GM12878 (cell line): ENCODE measurements around the gene PTK6. TPM values are rescaled to one million over a fixed set of nuclear protein-coding genes. Genes with fewer than 3 reads are reported as not detected.

Experiments
- ATAC-seq: fragments of 200-7000 bp; cut with Tn5 transposase; 3 replicates; pipeline ENCODE4 v1.9.1; 2020; ENCODE audit warnings: mild to moderate bottlenecking, moderate library complexity
- BruUV-seq: library from RNA; stranded (reverse); fragments of 400-500 nt; replicated peaks from 2 replicates; lab custom pipeline; 2021; lab: Mats Ljungman, UMichigan
- CTCF ChIA-PET: fragments of 300-600 bp; sonication (Branson Sonifier 250); formaldehyde crosslinking; extraction: SDS; loops from one replicate; lab custom pipeline; 2021; ENCODE audit warnings: inconsistent platforms; lab: Yijun Ruan, JAX
- POLR2A ChIA-PET: fragments of 350-600 bp; formaldehyde crosslinking; extraction: SDS; loops from one replicate; lab custom pipeline; 2021; ENCODE audit warnings: inconsistent platforms; lab: Charles Lee
- RAD21 ChIA-PET: fragments of 300-600 bp; sonication (Branson Sonifier 250); formaldehyde crosslinking; loops from one replicate; lab custom pipeline; 2023; ENCODE audit warnings: antibody characterized with exemption; ENCODE audit not compliant: unreplicated experiment; lab: Charles Lee
- SMC1A ChIA-PET: fragments of 300-600 bp; sonication (Branson Sonifier 250); formaldehyde crosslinking; loops from one replicate; lab custom pipeline; 2023; ENCODE audit not compliant: unreplicated experiment, uncharacterized antibody; lab: Charles Lee
- DNase-seq: peaks from one replicate; pipeline ENCODE4 v3.0.0-alpha.2; 2011; ENCODE audit warnings: low read depth, low spot score
- FAIRE-seq: peaks from 3 replicates; lab custom pipeline; 2011; peaks lifted over from hg19 to GRCh38; lab: Jason Lieb, UNC
- H2AFZ ChIP-seq: 2 replicates; pipeline ENCODE4 v1.6.0; 2011; ENCODE audit warnings: low read depth, low read length, control low read depth; ENCODE audit not compliant: control insufficient read depth
- H3K27ac ChIP-seq: 2 replicates; pipeline ENCODE4 v1.5.1; 2011; ENCODE audit warnings: control low read depth; ENCODE audit not compliant: control insufficient read depth, insufficient read depth
- H3K27me3 ChIP-seq, 2 experiments: replicated peaks in 1 of 2; 2 replicates each; pipeline versions ENCODE4 v1.6.0 to v1.6.1; 2011; ENCODE audit warnings: low read length in 1 of 2; ENCODE audit not compliant: control insufficient read depth in 2 of 2, insufficient read depth in 2 of 2
- H3K36me3 ChIP-seq, 2 experiments: 2 replicates each; pipeline ENCODE4 v1.5.1; 2011; ENCODE audit warnings: low read length in 1 of 2; ENCODE audit not compliant: control insufficient read depth in 2 of 2, insufficient read depth in 2 of 2
- H3K4me1 ChIP-seq: 2 replicates; pipeline ENCODE4 v1.6.1; 2011; ENCODE audit warnings: mild to moderate bottlenecking, low read length, moderate library complexity, mixed read lengths; ENCODE audit not compliant: control insufficient read depth, insufficient read depth
- H3K4me2 ChIP-seq: 2 replicates; pipeline ENCODE4 v1.6.0; 2011; ENCODE audit warnings: control low read depth; ENCODE audit not compliant: control insufficient read depth, insufficient read depth
- H3K4me3 ChIP-seq: fragments of 200-600 bp; sonication (generic); 2 replicates; pipeline ENCODE4 v1.5.1; 2016
- H3K79me2 ChIP-seq: 2 replicates; pipeline ENCODE4 v1.6.0; 2011; ENCODE audit warnings: low read length; ENCODE audit not compliant: control insufficient read depth, insufficient read depth
- H3K9ac ChIP-seq: 2 replicates; pipeline ENCODE4 v1.8.0; 2011; ENCODE audit warnings: low read length, control low read depth, mixed read lengths; ENCODE audit not compliant: control insufficient read depth, insufficient read depth
- H3K9me3 ChIP-seq: replicated peaks from 3 replicates; pipeline ENCODE4 v1.5.1; 2011; ENCODE audit warnings: mild to moderate bottlenecking, low read length; ENCODE audit not compliant: control insufficient read depth, insufficient read depth
- H4K20me1 ChIP-seq: 2 replicates; pipeline ENCODE4 v1.6.0; 2011; ENCODE audit not compliant: control insufficient read depth, insufficient read depth
- ATF7 ChIP-seq: fragments of 450-650 bp; IDR thresholded peaks from 2 replicates; pipeline ENCODE4 v1.6.1; 2016; ENCODE audit warnings: low read depth, mild to moderate bottlenecking
- CBX5 ChIP-seq: sonication (generic); IDR thresholded peaks from 2 replicates; pipeline ENCODE4 v1.6.1; 2016; ENCODE audit warnings: low read depth, moderate library complexity, mild to moderate bottlenecking, inconsistent platforms
- ELK1 ChIP-seq: IDR thresholded peaks from 2 replicates; pipeline ENCODE4 v1.6.1; 2012; ENCODE audit warnings: low read depth, low read length, improper control_type of control experiment
- IKZF2 ChIP-seq, 2 experiments: fragments of 450-650 bp; IDR thresholded peaks; 2 replicates each; pipeline ENCODE4 v1.6.1; 2017; ENCODE audit warnings: mild to moderate bottlenecking in 2 of 2, moderate library complexity in 2 of 2
- MLLT1 ChIP-seq: fragments of 450-650 bp; IDR thresholded peaks from 2 replicates; pipeline ENCODE4 v1.6.1; 2016; ENCODE audit warnings: mild to moderate bottlenecking
- SIX5 ChIP-seq: IDR thresholded peaks from 2 replicates; pipeline ENCODE4 v1.6.1; 2011; ENCODE audit warnings: mild to moderate bottlenecking, low read depth, low read length, moderate library complexity; ENCODE audit not compliant: severe bottlenecking
- SMARCA5 ChIP-seq: fragments of 450-650 bp; IDR thresholded peaks from 2 replicates; pipeline ENCODE4 v1.6.1; 2017; ENCODE audit warnings: mild to moderate bottlenecking
- SP1 ChIP-seq: IDR thresholded peaks from one replicate; pipeline ENCODE4 v1.6.1; 2011; ENCODE audit warnings: low read depth, low read length
- STAT3 ChIP-seq: IDR thresholded peaks from 2 replicates; pipeline ENCODE4 v1.6.1; 2011; ENCODE audit warnings: low read depth, low read length, improper control_type of control experiment
- TCF3 ChIP-seq: IDR thresholded peaks from 2 replicates; pipeline ENCODE4 v1.6.1; 2012; ENCODE audit warnings: low read depth, mild to moderate bottlenecking, low read length, borderline replicate concordance; ENCODE audit not compliant: insufficient read depth
- ZNF207 ChIP-seq: fragments of 450-650 bp; IDR thresholded peaks from 2 replicates; pipeline ENCODE4 v1.6.1; 2014; ENCODE audit warnings: antibody characterized with exemption, mild to moderate bottlenecking, borderline replicate concordance
- WGBS: methylation state at CpG from one replicate; pipeline ENCODE4 v1.1.6; 2016; ENCODE audit warnings: low lambda C conversion rate; ENCODE audit not compliant: insufficient replicate concordance, insufficient coverage; ENCODE audit errors: missing lambda C conversion rate; 5-methylcytosine and 5-hydroxymethylcytosine counted together
- in situ Hi-C: fragments of 300-500 bp; cut with MboI; formaldehyde crosslinking; loops from 9 replicates; pipeline ENCODE4 v1.14.3; 2018; ENCODE audit warnings: mixed read lengths
- intact Hi-C: fragments of 100-400 bp; cut with micrococcal nuclease; formaldehyde crosslinking; loops from one replicate; pipeline ENCODE4 v1.14.2; 2022; ENCODE audit not compliant: unreplicated experiment
- polyA plus RNA-seq, 11 experiments: library from polyadenylated mRNA; depleted of rRNA in 4 of 11; unstranded in 6 of 11; stranded (reverse) in 5 of 11; fragments of >200 nt; fragmentation: Nextera tagmentation in 4 of 11; fragmentation: Illumina TruSeq in 1 of 11; extraction: Ambion mirVana in 4 of 11; extraction: Trizol in 1 of 11; gene quantifications; 1 replicate in 1 of 11; 2 replicates in 10 of 11; pipeline versions ENCODE4 v1.2.1 to v1.2.3, GENCODE V29; 2011 to 2016; ENCODE audit warnings: inconsistent platforms in 2 of 11, missing spikeins in 2 of 11, low read depth in 1 of 11
- total RNA-seq, 4 experiments: library from RNA; depleted of rRNA in 3 of 4; stranded (reverse); fragments of >200 nt in 3 of 4; fragmentation: Illumina TruSeq in 1 of 4; extraction: Trizol in 1 of 4; gene quantifications; 2 replicates each; pipeline versions ENCODE4 v1.2.1 to v1.2.3, GENCODE V29; 2013 to 2021
- TF ChIP-seq, protein P1 (sequence below): fragments of 450-650 bp; IDR thresholded peaks from 2 replicates; pipeline ENCODE4 v1.6.1; 2016; ENCODE audit warnings: mild to moderate bottlenecking
- TF ChIP-seq, protein P2 (sequence below): fragments of 450-650 bp; formaldehyde crosslinking; IDR thresholded peaks from 2 replicates; pipeline ENCODE4 v1.4.0; 2022; ENCODE audit warnings: mild to moderate bottlenecking, moderate library complexity

The PTK6 gene
- total and polyA plus RNA-seq, 10 of the 15 experiments (the other 5 are each of a cell fraction or from before 2014, with no cell fraction given) = 0.02 to 0.21 (median 0.09) TPM; not detected in 3

GRCh38 chr20:63572071-63572787, 35.1 kb upstream of the PTK6 start:
- RAD21 ChIA-PET = no interaction called here
- no peaks in the 10 kb centered on the region for H3K27me3 ChIP-seq
- WGBS = 88% methylated on average over 48 of the region's 48 CpGs
- SMC1A ChIA-PET = no interaction called here
- in situ Hi-C loops (no loop called here), intact Hi-C loops (no loop called here)
- no peak overlapping the region for H2AFZ ChIP-seq
- TF ChIP-seq IKZF2 (IDR thresholded peaks at IDR 0.05) (no peak), TCF3 (no peak), CBX5 (no peak), MLLT1 (no peak), ATF7 (no peak), ELK1 (no peak), ZNF207 (no peak), SIX5 (no peak), SP1 (no peak), STAT3 (no peak), SMARCA5 (no peak)
- TF ChIP-seq, protein P1, sequence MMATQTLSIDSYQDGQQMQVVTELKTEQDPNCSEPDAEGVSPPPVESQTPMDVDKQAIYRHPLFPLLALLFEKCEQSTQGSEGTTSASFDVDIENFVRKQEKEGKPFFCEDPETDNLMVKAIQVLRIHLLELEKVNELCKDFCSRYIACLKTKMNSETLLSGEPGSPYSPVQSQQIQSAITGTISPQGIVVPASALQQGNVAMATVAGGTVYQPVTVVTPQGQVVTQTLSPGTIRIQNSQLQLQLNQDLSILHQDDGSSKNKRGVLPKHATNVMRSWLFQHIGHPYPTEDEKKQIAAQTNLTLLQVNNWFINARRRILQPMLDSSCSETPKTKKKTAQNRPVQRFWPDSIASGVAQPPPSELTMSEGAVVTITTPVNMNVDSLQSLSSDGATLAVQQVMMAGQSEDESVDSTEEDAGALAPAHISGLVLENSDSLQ = no peak
- TF ChIP-seq, protein P2, sequence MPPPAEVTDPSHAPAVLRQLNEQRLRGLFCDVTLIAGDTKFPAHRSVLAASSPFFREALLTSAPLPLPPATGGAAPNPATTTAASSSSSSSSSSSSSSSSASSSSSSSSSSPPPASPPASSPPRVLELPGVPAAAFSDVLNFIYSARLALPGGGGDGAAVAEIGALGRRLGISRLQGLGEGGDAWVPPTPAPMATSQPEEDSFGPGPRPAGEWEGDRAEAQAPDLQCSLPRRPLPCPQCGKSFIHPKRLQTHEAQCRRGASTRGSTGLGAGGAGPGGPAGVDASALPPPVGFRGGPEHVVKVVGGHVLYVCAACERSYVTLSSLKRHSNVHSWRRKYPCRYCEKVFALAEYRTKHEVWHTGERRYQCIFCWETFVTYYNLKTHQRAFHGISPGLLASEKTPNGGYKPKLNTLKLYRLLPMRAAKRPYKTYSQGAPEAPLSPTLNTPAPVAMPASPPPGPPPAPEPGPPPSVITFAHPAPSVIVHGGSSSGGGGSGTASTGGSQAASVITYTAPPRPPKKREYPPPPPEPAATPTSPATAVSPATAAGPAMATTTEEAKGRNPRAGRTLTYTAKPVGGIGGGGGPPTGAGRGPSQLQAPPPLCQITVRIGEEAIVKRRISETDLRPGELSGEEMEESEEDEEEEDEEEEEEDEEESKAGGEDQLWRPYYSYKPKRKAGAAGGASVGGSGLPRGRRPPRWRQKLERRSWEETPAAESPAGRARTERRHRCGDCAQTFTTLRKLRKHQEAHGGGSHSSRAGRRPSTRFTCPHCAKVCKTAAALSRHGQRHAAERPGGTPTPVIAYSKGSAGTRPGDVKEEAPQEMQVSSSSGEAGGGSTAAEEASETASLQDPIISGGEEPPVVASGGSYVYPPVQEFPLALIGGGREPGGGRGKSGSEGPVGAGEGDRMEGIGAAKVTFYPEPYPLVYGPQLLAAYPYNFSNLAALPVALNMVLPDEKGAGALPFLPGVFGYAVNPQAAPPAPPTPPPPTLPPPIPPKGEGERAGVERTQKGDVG (CRISPR knock-in tag) = no peak
- CTCF ChIA-PET = interaction anchor here (1.5 to 3.0 kb wide), 4 partner anchors 18 to 408 kb away, joined by 3 to 25 read pairs (median 4); partner anchors contain the start of genes PRPF6 and PTK6
- FAIRE-seq (no peak), DNase-seq (no peak), ATAC-seq (no peak)
- H3K4me3 ChIP-seq = no peak overlapping the region
- BruUV-seq = TSS peak; percentile 46
- no peak overlapping the region for H3K9ac ChIP-seq
- H3K9me3 ChIP-seq = no peaks in the 10 kb centered on the region; the same call in 2 of the 3 replicates
- no peaks in the 10 kb centered on the region for H4K20me1 ChIP-seq
- H3K27ac ChIP-seq = no peak overlapping the region
- H3K4me2 ChIP-seq = no peak overlapping the region
- peaks cover 30% of the 10 kb centered on the region for H3K4me1 ChIP-seq
- POLR2A ChIA-PET = interaction anchor here (2.2 kb wide), 1 partner anchor 70 kb away, joined by 9 read pairs; no protein-coding TSS in a partner anchor
- H3K79me2 ChIP-seq = peaks cover 3% of the 10 kb centered on the region; the same call in 1 of the 2 replicates
- H3K36me3 ChIP-seq = no peaks in the 10 kb centered on the region
